ENCODE results near the gene BUB1.
"Not testable (repeated sequence)": the region's sequence is repeated elsewhere in the genome, so short reads cannot be mapped to it uniquely, and the experiment has no call there.

The BUB1 gene

DNA sequence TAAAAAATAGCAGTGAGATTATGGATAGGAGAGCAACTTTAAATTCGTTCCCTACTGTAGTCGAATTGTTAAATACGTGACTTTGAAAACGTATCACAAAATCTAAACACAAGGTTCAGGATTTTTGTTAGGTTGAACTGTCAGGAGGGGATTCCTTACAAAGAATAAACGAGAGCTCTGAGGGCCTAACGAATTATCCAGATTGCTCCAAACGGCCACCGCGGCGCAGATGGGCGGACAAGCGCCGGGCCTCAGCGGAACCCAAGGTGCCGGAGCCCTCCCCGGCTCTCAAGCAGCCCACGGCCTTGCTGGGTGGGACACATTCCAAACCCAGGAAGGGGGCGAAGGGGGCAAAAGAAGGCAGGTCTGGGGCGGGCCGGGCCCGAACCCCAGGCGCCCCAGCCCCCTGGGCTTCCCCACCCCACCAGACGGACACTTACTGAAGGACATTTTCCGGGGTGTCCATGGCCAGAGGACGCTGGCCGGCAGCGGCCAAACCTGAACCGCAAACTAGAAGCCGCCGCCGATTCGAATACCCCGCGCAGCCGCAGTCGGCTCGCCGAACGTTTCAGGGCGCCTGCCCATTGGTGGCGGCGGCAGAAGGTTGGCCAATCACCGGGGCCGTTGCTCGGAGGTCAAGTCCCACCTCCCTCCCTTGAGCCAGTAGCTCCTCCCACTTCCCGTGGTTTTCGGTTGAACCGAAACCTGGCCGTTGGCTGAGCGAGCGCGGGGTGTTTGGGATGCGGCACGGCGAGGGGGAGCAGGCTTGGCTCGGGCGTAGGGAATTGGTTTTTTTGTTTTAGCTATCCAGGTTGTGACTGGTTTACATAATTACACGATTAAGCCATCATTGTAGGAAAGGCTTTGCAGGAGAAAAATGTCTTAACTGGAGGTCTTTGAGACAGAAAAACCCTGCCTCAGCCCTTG lies at the start of gene BUB1:
Gene BUB1 (minus strand): TSS at position 534 of the 927 bp plus-strand sequence. CDS start 68 bp downstream, at position 466.
- peak; percentile 93 for DNase-seq

DNA sequence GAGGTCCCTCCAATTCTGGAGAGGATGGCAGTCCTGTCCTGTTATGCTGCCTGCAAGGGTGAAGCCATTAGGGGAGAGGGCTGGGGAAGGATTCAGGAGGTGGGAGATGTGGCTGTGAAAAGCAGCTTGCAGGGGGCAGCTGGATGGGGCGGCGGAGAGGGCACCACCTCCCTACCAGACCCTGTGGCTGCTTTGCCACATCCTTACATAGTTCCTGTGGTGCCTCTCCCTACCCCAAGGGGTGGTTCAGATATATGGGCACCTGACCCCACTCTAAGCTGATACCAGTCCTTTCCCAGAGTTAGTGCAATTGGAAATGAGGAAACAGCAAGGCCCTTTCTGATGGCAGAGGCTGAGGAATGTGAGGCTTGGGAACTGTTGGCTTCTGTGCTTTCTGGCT lies 48.4 kb upstream of the BUB1 start:
- DNase-seq: no peak

DNA sequence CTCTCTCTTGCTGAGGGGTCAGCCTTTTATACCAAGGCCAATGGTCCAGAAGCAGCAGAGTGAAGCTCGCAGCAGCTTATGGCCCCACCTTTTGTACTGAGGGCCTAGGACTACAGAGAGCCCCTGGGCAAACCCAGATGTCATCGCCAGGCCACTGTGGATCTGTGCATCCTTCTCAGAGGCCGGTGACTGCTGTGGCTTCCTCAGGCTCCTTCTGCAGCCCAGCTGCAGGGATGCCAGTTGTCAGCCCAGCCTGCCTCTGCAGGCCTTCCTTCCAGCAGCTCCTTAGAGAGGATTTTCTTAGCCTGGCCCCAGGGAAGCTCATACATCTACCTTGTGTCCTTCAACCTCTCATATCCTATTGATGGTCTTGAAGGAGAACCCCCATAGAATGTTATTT lies 48.0 kb upstream of the BUB1 start:
- no peak for DNase-seq

DNA sequence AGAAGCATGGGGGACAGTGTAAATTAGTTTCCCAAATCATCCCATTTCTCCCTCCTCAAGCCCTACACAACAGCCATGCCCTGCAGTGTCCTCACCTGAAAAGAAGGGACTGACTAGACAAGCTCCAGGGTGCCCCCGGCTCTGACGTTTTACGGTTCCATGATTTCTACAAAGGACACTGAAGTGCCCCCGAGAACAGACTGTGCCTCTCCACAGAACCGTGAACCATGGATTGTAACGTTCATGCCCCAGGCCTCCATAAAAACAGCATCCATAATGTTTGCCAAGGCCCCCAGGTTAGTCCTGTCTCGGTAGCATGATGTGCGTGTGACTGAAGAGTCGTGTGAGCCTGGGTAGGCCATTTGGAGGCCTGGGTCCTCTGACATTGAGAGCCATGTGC lies 47.5 kb upstream of the BUB1 start:
- DNase-seq: no peak

- no peak for DNase-seq
Measured at GRCh38 chr2:110724820-110725219, 47.0 kb upstream of the BUB1 start.

- DNase-seq: no peak
Measured at GRCh38 chr2:110720547-110720946, 42.7 kb upstream of the BUB1 start.

GRCh38 chr2:110718990-110719389 lies 41.1 kb upstream of the BUB1 start:
- DNase-seq: no peak

GRCh38 chr2:110718382-110718781 lies 40.5 kb upstream of the BUB1 start:
- no peak for DNase-seq

DNA sequence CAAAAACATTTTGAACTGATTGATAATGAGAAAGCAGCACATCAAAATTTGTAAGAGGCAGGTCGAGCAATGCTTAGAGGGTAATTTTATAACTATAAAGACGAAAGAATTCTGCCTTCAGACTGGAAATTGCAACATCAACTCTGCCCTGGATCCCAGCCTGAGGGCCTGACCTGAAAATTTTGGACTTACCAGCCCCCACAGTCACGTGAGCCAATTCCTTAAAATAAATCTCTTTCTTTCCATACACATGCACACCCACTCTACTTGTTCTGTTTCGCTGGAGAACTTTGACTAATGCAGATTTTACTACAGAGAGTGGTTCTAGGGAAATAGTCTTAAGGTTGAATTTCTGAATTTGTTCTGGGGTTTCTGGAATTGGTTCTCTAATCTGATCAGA lies 39.9 kb upstream of the BUB1 start:
- DNase-seq: no peak

DNA sequence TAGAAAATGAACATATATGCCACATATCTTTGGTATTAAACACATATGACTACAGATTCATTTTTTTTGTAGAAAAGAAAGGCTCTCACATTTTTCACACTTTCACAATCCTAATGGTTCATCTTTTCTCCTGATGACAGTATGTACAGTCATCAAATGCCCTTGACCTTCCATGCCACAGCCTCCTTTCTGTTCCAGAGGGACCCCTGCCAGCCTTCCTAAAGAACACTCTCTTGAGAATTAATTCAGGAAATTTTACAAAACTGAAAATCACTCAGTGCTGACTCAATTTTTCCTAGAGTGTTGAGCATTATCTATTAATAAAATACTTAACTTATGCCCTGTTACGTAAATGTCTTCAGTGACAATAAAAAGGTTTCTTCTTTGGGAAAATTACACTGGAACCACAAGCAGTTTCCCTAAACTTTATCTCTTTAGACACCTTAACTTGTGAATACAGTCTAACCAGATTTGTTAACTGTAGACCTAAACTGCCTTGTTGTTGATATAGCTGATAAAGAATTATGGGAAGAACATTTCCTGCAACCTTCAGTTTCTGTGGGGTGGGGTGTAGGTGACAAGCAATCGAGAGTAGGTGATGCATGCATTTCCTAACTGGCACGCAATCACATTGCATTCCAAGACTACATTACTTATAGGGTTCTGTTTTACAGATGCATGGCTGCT lies 39.2 kb upstream of the BUB1 start:
- DNase-seq: no peak

GRCh38 chr2:110714452-110715224 lies 36.8 kb upstream of the BUB1 start:
- DNase-seq: no peak

DNA sequence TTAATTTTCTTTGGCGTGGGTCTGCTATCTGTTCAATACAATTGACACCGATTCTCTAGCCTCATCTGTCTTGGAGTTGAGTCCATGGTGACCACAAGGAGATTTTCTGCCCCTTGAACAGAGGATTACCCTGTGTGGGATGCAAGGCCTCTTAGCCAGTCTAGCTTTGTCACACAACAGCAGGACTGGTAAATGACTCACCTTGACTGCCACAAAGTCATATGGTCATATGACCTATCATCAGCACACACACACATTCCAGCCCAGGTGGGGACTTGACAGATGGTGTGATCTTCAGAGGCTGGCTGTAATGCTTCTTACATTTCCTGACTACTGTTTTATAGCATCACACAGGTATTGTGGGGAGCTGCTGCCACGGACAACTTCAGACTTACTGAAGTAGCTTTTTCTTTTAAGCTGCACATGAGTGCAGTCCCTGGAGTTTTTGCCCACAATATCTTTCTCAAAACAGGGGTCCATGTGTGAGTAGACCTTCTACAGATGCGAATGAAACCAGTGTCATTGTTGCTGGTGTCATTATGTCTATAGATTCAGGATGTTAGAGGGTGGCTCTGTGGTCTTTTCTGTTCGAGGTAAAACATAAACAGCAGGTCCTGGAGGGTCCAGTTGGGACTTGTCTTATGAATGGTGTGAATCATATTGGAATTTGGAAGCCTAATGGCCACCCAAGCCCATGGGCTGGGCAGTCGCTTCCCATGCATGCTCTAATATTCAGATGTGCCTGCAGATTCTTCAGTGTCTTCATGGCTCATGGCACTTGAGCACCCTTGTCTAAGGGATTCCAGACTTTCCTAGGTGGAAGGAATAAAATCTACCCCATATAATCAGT lies 35.9 kb upstream of the BUB1 start:
- no peak for DNase-seq

DNA sequence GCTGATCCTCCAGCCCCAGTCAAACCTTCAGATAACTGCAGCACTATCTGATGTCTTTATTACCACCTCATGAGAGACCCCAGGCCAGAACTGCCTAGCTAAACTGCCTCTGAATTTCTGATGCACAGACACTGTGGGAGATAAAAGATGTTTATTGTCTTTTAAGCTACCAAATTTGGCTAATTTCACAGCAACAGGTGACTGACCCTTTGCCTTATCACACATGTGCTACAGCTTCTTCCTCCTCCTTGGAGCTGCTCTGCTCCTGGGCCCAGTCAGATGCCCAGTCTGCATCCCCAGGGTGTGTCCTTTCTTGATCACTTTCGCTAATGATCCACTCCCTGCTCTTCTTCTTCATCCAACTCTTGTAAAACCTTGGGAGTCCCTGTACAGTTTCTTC lies 34.9 kb upstream of the BUB1 start:
- no peak for DNase-seq

DNA sequence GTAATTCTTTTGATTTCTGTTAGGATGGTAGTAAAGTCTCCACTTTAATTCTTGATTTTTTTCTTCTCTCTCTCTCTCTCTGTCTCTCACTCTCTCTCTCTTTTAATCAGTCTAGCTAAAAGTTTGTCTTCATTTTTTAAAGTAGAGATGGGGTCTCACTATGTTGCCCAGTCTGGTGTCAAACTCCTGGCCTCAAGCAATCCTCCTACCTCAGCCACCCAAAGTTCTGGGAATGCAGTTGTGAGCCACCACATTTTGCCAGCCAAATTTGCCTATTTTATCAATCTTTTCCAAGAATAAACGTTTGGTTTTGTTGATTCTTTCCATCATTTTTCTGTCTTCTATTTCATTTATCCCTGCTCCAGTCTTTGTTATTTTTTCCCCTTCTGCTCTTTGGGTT lies 30.6 kb upstream of the BUB1 start:
- DNase-seq: no peak

DNA sequence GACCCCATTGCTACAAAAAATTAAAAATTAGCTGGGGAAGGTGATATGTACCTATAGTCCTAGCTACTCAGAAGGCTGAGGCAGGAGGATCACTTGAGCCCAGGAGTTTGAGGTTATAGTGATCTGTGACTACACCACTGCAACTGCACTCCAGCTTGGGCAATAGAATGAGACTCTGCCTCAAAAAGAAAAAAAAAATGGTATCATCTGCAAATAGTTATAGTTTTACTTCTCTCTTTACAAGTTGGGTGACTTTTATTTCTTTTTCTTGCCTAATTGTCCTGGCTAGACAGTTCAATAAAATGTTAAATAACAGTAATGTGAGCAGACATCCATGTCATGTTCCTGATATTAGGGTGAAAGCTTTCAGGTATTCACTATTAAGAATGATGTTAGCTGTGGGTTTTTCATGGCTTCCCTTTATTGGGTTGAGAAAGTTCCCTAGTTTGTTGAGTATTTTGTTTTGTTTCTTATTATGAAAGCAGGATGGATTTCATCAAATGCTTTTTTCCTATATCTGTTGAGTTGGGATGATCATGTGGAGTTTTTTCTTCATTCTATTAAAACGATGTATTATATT lies 29.6 kb upstream of the BUB1 start:
- no peak for DNase-seq

DNA sequence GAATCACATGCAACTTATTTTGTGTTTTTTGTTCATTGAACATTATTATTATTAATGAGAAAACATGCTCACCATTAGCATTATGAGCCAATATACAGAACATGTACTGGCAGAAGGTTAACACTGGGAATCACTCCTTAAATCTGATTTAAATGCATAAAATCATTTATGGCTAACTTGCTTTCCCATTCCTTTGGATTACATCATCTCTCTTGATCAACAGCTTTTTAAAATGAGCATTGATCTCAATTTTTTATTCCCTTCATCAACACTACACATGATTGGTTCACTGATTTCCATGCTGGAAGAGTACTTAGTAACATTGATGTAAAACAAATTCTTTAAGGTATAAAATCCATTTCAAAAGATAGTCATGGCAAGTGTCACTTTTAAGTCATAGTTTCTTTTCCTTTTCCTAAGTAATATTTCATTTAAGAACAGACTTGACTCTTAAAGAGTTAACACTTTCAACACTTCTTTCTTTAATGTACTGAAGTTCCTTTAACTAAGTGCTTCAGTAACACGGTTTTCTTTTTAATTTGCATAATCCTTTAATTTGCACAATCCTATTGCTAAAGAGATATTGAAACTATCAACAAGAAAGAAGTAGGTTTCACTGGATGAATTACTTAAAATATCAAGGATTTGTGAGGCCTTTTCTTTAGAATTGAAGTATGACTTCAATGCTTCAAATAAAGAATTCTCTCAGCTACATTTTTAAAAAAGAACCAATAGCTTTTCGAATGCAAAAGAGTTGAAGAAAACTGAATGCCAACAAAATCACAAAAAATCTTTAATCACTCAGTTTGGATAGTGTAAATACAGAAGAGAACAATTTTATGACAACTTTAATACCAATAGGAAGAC lies 24.9 kb upstream of the BUB1 start:
- no peak for DNase-seq

DNA sequence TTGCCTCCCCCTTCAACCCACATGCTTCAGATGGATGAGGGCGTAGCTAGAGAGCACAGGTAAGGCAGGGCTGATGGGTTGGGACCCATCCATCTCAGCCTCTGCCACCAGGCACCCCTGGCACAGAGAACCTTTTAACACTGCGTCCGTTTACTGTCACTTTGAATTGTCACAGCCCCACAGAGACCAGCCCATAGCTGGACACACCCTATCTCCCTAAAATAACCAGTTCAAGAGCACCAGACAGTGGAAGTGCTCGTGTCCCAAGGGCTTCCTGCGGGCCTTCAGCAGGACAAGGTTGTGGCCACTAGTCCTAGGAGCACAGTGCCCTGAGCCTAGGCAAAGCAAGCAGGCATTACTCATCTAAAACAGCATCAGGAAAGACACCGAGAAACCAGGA lies 20.4 kb upstream of the BUB1 start:
- not testable (repeated sequence) for DNase-seq

DNA sequence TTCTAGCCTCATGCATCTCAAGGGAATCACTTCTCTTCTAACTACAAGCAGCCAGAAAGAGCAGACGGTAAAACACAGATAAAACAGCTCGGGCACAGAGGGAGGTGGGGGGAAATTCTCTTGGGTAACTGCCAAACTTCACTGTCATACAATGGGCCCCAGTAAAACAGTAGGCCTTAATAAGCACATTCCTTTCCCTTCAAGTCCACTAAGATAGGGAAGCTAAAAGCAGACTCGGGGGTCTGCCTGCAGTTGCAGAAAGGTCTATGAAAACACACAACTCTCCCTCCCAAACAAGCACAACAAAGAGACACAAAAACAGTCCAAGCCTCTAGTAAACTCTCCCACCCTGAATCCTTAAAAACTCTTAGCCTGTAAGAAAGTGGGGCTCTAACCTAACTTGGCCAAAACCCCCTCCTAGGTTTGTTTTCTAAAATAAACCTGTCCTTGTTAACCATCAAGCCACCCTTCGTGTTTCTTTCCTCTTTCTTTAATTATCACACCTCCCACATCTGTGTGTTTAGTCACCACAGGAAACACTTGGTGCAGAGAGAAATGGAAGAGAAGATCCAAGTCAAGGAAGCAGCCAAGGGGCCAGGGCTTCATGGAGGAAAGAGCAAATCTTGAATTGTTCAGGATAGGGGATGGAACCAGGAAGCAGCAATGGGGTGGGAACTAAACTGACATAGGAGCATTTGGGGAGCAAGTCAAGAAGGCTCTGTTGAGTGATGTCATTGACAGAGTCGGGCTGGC lies 17.5 kb upstream of the BUB1 start:
- DNase-seq: not testable (repeated sequence)

GRCh38 chr2:110691612-110692258 lies 13.9 kb upstream of the BUB1 start:
- DNase-seq: no peak
